ENCODE results near the gene OXTR.
"Not testable (repeated sequence)": the region's sequence is repeated elsewhere in the genome, so short reads cannot be mapped to it uniquely, and the experiment has no call there.

OXTR gene

GRCh38 chr3:8741581-8742261 lies 27.7 kb downstream of the OXTR start:
- no peak for DNase-seq (ENCODE audit: low read depth)

GRCh38 chr3:8739757-8740504 lies 29.5 kb downstream of the OXTR start:
- DNase-seq (ENCODE audit: low read depth): no peak

- DNase-seq (ENCODE audit: low read depth): no peak
Observed at GRCh38 chr3:8738639-8739038, 30.8 kb downstream of the OXTR start.

- DNase-seq (ENCODE audit: low read depth): no peak
Observed at GRCh38 chr3:8737823-8738222, 31.6 kb downstream of the OXTR start.

GRCh38 chr3:8737301-8737700 lies 32.1 kb downstream of the OXTR start:
- no peak for DNase-seq (ENCODE audit: low read depth)

- no peak for DNase-seq (ENCODE audit: low read depth)
Observed at GRCh38 chr3:8736436-8736835, 33.0 kb downstream of the OXTR start.

- no peak for DNase-seq (ENCODE audit: low read depth)
Observed at GRCh38 chr3:8734908-8735307, 34.5 kb downstream of the OXTR start.

GRCh38 chr3:8734137-8734878 lies 35.1 kb downstream of the OXTR start:
- DNase-seq (ENCODE audit: low read depth): no peak

- no peak for DNase-seq (ENCODE audit: low read depth)
Observed at GRCh38 chr3:8733332-8734094, 35.9 kb downstream of the OXTR start, which contains the start of gene CAV3. CAV3 (plus strand) TSS chr3:8733802; CDS start chr3:8733877, 75 bp downstream.

GRCh38 chr3:8732413-8732812 lies 37.0 kb downstream of the OXTR start:
- no peak for DNase-seq (ENCODE audit: low read depth)

GRCh38 chr3:8730656-8731055 lies 38.8 kb downstream of the OXTR start:
- no peak for DNase-seq (ENCODE audit: low read depth)

- no peak for DNase-seq (ENCODE audit: low read depth)
Observed at GRCh38 chr3:8729479-8729878, 39.9 kb downstream of the OXTR start.

GRCh38 chr3:8727605-8728512 lies 41.6 kb downstream of the OXTR start:
- no peak for DNase-seq (ENCODE audit: low read depth)

GRCh38 chr3:8724108-8724752 lies 45.2 kb downstream of the OXTR start:
- no peak for DNase-seq (ENCODE audit: low read depth)

GRCh38 chr3:8723612-8724011 lies 45.8 kb downstream of the OXTR start:
- DNase-seq (ENCODE audit: low read depth): no peak

GRCh38 chr3:8722808-8723207 lies 46.6 kb downstream of the OXTR start:
- DNase-seq (ENCODE audit: low read depth): no peak

GRCh38 chr3:8715757-8716156 lies 53.7 kb downstream of the OXTR start:
- not testable (repeated sequence) for DNase-seq (ENCODE audit: low read depth)

- DNase-seq (ENCODE audit: low read depth): no peak
Observed at GRCh38 chr3:8713901-8714759, 55.3 kb downstream of the OXTR start.

GRCh38 chr3:8712908-8713255 lies 56.5 kb downstream of the OXTR start:
- no peak for DNase-seq (ENCODE audit: low read depth)

Measured in stimulated activated CD8-positive, alpha-beta memory T cell treated with anti-CD3 and anti-CD28 coated beads, Interleukin-4, amount 100 ng/mL, for 24 hours (primary cell).